ENCODE measurements around the gene RERE. TPM values are rescaled to one million over a fixed set of nuclear protein-coding genes. Genes with fewer than 3 reads are reported as not detected.

The RERE gene
- total RNA-seq, 1 experiment from 2014 or later = 40.6 TPM

DNA sequence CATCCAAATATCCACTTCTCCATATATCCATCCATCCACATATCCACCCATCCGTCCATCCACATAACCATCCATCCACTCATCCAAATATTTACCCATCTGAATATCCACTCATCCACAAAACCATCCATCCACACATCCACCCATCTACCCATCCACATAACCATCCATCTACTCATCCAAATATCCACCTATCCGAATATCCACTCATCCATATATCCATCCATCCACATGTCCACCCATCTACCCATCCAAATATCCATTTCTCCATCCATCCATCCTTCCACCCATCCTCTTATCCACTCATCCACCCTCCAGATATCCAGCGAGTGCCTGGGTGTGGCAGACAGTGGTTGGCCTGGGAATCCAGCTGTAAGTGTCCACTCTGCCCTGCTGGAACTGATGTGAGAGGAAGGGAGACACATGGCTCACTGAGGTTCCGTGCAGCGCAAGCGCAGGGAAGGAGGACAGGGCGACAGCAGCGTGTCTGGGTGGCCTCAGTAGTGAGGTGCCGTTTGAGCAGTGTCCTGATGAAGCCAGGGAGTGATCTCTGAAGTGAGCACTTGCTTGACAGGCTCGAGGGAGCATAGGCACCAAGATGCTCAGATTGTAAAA lies 472.4 kb downstream of the RERE start (continued):
- TF ChIP-seq, protein P1, sequence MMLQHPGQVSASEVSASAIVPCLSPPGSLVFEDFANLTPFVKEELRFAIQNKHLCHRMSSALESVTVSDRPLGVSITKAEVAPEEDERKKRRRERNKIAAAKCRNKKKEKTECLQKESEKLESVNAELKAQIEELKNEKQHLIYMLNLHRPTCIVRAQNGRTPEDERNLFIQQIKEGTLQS (IDR thresholded peaks at IDR 0.05) = no peak
- TF ChIP-seq, protein P2, sequence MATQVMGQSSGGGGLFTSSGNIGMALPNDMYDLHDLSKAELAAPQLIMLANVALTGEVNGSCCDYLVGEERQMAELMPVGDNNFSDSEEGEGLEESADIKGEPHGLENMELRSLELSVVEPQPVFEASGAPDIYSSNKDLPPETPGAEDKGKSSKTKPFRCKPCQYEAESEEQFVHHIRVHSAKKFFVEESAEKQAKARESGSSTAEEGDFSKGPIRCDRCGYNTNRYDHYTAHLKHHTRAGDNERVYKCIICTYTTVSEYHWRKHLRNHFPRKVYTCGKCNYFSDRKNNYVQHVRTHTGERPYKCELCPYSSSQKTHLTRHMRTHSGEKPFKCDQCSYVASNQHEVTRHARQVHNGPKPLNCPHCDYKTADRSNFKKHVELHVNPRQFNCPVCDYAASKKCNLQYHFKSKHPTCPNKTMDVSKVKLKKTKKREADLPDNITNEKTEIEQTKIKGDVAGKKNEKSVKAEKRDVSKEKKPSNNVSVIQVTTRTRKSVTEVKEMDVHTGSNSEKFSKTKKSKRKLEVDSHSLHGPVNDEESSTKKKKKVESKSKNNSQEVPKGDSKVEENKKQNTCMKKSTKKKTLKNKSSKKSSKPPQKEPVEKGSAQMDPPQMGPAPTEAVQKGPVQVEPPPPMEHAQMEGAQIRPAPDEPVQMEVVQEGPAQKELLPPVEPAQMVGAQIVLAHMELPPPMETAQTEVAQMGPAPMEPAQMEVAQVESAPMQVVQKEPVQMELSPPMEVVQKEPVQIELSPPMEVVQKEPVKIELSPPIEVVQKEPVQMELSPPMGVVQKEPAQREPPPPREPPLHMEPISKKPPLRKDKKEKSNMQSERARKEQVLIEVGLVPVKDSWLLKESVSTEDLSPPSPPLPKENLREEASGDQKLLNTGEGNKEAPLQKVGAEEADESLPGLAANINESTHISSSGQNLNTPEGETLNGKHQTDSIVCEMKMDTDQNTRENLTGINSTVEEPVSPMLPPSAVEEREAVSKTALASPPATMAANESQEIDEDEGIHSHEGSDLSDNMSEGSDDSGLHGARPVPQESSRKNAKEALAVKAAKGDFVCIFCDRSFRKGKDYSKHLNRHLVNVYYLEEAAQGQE (IDR thresholded peaks at IDR 0.05; ENCODE audit: low read depth) = no peak

DNA sequence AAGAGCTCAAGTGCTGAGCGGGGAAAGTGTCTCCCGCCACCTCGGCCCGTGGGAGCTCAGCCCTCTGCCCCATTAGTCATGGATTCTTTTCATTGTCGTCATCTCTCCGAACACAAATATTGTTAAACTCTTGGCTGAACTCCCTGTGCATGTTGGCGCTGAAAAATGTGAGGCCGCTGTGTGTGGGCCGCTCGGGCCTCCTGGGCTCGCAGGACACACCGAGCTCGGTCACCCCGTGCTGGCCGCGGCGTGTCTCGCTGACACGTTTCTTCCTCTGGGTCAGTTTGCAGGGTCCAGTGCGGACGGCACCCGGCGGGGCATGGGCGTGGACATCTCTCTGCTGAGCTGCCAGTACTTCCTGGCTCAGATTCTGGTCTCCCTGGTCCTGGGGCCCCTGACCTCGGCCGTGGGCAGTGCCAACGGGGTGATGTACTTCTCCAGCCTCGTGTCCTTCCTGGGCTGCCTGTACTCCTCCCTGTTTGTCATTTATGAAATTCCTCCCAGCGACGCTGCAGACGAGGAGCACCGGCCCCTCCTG lies 473.9 kb downstream of the RERE start:
- Histone ChIP-seq H3K9me3 (ENCODE audit: control insufficient read depth in 1 of 2, insufficient read depth in 1 of 2, low read depth in 1 of 2, low read length in 2 of 2) (no peaks in the 10 kb centered on the region), H3K79me2 (ENCODE audit: insufficient read depth, low read length) (no peaks in the 10 kb centered on the region), H3K27me3 (ENCODE audit: insufficient read depth, low read length) (no peaks in the 10 kb centered on the region), H3K4me3 (replicated peaks in 1 of 2; ENCODE audit: low read depth in 1 of 2, low read length in 2 of 2) (peak overlapping the region; percentile 16 to 42; a peak in 3 of 4 replicates), H3K9me2 (ENCODE audit: insufficient read depth) (0 out of 2 replicates have a peak, but pooled peaks cover 3% of the 10 kb centered on the region), H2AFZ (ENCODE audit: low read depth, low read length, poor library complexity, severe bottlenecking) (no peak overlapping the region), H3K4me2 (ENCODE audit: low read length) (peak overlapping the region; percentile 75), H3K36me3 (ENCODE audit: control insufficient read depth in 1 of 2, insufficient read depth in 2 of 2, low read length in 2 of 2) (peaks cover 0 to 3% of the 10 kb centered on the region in 2 experiments; a peak in 1 of 4 replicates), H3K27ac (ENCODE audit: low read depth, low read length) (peak overlapping the region; percentile 53), H3K9ac (ENCODE audit: low read length) (peak overlapping the region; percentile 58), H3K4me1 (ENCODE audit: control insufficient read depth in 1 of 2, insufficient read depth in 2 of 2, low read length in 2 of 2) (peaks cover 14 to 31% of the 10 kb centered on the region in 2 experiments), H4K20me1 (ENCODE audit: insufficient read depth) (no peaks in the 10 kb centered on the region)
- POLR2A ChIA-PET = interaction anchor here (0.6 to 1.2 kb wide), 4 partner anchors 123 to 382 kb away, joined by 3 to 5 read pairs (median 4); partner anchors contain the start of gene PARK7
- CTCF ChIA-PET = interaction anchor here (1.0 to 1.1 kb wide), 2 partner anchors 328 to 368 kb away, joined by 5 read pairs; no protein-coding TSS in a partner anchor
- intact Hi-C loops (cut with micrococcal nuclease) = no loop called here
- ATAC-seq (peak; percentile 72), DNase-seq (ENCODE audit: low read depth, low spot score) (peak; percentile 46)
- RAD21 ChIA-PET (ENCODE audit: low non-redundant PET in 1 of 2, low total read pairs in 2 of 2, uncharacterized antibody in 2 of 2, unreplicated experiment in 2 of 2) = interaction anchor here in 1 of 2 experiments (1.0 kb wide), 1 partner anchor 29 kb away, joined by 4 read pairs; no protein-coding TSS in a partner anchor
- no TSS peak for BruUV-seq (replicated peaks)
- TF ChIP-seq, protein P3, sequence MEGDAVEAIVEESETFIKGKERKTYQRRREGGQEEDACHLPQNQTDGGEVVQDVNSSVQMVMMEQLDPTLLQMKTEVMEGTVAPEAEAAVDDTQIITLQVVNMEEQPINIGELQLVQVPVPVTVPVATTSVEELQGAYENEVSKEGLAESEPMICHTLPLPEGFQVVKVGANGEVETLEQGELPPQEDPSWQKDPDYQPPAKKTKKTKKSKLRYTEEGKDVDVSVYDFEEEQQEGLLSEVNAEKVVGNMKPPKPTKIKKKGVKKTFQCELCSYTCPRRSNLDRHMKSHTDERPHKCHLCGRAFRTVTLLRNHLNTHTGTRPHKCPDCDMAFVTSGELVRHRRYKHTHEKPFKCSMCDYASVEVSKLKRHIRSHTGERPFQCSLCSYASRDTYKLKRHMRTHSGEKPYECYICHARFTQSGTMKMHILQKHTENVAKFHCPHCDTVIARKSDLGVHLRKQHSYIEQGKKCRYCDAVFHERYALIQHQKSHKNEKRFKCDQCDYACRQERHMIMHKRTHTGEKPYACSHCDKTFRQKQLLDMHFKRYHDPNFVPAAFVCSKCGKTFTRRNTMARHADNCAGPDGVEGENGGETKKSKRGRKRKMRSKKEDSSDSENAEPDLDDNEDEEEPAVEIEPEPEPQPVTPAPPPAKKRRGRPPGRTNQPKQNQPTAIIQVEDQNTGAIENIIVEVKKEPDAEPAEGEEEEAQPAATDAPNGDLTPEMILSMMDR (IDR thresholded peaks at IDR 0.05 in 2 of 3, conservative IDR thresholded peaks at IDR 0.05 in 1 of 3; ENCODE audit: borderline replicate concordance in 1 of 3, insufficient read depth in 1 of 3, low read depth in 2 of 3, low read length in 2 of 3) = no peak
- no peak for TF ChIP-seq CBX3 (IDR thresholded peaks at IDR 0.05; ENCODE audit: low read depth)
- TF ChIP-seq EZH2 (IDR thresholded peaks at IDR 0.05) = no peak
- TF ChIP-seq YY1 (IDR thresholded peaks at IDR 0.05; ENCODE audit: extremely low read depth, insufficient replicate concordance, low read depth, low read length) = no peak
- TF ChIP-seq TCF7L2 (IDR thresholded peaks at IDR 0.05; ENCODE audit: borderline replicate concordance, extremely low read depth, insufficient read depth, insufficient read length) = no peak
- TF ChIP-seq, protein P2 (IDR thresholded peaks at IDR 0.05; ENCODE audit: low read depth) = no peak
- TF ChIP-seq EGR1 (IDR thresholded peaks at IDR 0.05; ENCODE audit: low read depth) = no peak
- TF ChIP-seq EZH2phosphoT487 (IDR thresholded peaks at IDR 0.05; ENCODE audit: borderline replicate concordance) = no peak
- TF ChIP-seq CEBPB (IDR thresholded peaks at IDR 0.05; ENCODE audit: low read depth) = no peak
- peak; percentile 48; the same call in 1 of the 2 replicates for TF ChIP-seq POLR2AphosphoS5 (IDR thresholded peaks at IDR 0.05; ENCODE audit: low read depth, low read length)
- TF ChIP-seq, protein P4, sequence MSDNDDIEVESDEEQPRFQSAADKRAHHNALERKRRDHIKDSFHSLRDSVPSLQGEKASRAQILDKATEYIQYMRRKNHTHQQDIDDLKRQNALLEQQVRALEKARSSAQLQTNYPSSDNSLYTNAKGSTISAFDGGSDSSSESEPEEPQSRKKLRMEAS (IDR thresholded peaks at IDR 0.05) = peak; percentile 81; the same call in 1 of the 2 replicates
